NCI-H2196 (cell line): ENCODE data around the gene C20orf204.
"Not testable (repeated sequence)": the region's sequence is repeated elsewhere in the genome, so short reads cannot be mapped to it uniquely, and the experiment has no call there.

Source experiments
- DNase-seq: peaks from one replicate; lab custom pipeline; 2025; ENCODE audit not compliant: unreplicated experiment; lab: John Stamatoyannopoulos, UW

The C20orf204 gene, protein sequence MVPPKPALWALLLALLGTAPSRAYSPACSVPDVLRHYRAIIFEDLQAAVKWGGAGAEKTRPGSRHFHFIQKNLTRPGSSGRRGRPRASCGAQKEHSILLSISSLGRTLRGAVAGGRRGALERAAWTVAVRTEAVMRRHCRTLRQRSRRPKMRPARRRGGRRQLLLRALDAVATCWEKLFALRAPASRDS

GRCh38 chr20:64035933-64036345, at the start of gene C20orf204:
TSS of gene C20orf204 (plus strand) at chr20:64036182. CDS start at chr20:64036324, 142 bp downstream.
- no peak for DNase-seq

DNA sequence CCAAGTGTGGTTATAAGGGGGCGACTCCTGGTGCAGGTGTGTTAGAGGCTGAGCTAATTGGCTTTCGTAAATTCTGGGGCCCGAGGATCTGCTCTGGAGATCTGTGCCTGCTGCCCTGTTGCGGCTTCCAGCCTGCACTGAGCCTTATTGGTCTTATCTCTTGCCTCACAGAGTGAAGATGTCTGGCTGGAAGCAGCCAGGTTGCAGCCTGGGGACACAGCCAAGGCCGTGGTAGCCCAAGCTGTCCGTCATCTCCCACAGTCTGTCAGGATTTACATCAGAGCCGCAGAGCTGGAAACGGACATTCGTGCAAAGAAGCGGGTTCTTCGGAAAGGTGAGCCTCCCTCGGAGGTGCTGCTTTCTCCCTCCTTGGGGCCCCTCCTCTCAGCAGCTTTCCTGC, 35.1 kb upstream of the C20orf204 start:
- no peak for DNase-seq

DNA sequence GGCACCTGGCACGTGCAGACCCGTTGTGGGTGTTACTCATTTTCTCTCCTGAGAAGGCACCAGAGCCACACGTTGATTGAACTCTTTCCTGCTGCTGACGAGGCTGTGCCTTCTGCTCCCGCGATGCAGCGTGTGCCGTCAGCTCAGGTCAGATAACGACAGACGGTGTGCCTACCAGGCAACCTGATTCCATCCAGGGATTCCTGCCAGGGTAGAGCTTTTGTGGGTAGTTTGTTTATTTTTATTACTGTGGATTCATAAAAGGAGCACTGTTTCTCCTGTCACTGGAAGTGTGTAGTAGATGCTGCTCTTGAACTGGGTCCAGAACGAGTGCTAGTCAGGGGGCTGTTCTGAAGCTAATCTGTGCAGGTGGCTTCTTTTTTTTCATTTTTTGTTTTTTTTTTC, 34.4 kb upstream of the C20orf204 start:
- DNase-seq: peak; percentile 92

- DNase-seq: no peak
Measured at GRCh38 chr20:64003960-64004725, 31.8 kb upstream of the C20orf204 start.

DNA sequence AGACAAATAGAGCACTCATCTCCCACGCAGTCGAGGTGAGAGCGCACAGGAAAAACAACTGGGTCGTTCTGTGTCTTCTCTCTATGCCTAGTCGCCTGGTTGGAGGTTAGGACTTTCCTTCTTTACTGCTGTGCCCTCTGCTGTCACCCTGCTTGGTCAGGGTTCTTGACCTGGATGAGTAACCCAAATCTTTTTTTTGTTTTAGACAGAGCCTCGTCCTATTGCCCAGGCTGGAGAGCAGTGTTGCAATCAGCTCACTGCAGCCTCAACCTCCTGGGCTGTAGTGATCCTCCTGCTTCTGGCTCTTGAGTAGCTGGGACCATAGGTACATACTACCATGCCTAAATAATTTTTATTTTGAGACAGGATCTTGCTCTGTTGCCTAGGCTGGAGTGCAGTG, 30.6 kb upstream of the C20orf204 start:
- DNase-seq: no peak

DNA sequence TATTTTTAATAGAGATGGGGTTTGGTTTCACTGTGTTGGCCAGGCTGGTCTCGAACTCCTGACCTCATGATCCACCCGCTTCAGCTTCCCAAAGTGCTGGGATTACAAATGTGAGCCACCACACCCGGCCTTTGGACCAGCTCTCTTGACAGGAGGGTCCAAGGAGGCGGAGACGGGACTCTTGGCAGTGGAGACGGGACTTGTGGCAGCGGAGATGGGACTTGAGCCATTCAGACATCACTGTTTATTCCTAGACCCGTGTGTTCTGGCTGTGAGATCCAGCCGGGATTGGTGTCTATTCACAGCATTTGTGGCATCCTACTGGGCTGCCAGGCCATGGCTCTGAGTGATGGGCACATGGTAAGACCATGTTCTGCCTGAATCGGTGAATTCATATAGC, 29.5 kb upstream of the C20orf204 start:
- no peak for DNase-seq

GRCh38 chr20:64006902-64007301, 29.1 kb upstream of the C20orf204 start:
- DNase-seq: peak; percentile 17

GRCh38 chr20:64009811-64010387, 26.1 kb upstream of the C20orf204 start:
- no peak for DNase-seq

DNA sequence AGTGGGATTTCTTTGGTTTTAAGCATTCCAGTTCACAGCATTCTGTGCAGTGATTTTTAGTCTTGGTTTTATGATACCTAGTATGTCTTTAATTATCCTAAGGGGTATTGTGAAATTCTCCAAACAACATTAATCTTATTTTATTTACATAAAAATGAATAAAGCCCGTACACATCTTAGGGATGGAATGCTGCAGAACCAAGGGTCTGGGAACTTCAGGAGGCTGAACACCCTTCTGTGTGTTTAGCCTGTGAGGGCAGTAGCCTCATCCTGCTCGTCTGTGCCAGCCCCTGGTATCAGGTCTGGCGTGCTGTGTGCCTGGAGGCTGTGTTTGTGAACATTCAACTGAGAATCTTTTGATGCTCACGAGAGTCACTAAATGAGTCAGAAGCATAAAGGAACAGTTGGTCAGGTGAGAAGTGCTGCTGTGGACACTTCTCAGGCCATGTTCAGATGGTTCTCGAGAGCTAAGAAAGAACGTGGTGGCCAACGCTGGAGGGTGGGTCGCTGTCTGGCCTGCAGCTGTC, 25.2 kb upstream of the C20orf204 start:
- DNase-seq: no peak

GRCh38 chr20:64011366-64011779, 24.6 kb upstream of the C20orf204 start:
- no peak for DNase-seq

DNA sequence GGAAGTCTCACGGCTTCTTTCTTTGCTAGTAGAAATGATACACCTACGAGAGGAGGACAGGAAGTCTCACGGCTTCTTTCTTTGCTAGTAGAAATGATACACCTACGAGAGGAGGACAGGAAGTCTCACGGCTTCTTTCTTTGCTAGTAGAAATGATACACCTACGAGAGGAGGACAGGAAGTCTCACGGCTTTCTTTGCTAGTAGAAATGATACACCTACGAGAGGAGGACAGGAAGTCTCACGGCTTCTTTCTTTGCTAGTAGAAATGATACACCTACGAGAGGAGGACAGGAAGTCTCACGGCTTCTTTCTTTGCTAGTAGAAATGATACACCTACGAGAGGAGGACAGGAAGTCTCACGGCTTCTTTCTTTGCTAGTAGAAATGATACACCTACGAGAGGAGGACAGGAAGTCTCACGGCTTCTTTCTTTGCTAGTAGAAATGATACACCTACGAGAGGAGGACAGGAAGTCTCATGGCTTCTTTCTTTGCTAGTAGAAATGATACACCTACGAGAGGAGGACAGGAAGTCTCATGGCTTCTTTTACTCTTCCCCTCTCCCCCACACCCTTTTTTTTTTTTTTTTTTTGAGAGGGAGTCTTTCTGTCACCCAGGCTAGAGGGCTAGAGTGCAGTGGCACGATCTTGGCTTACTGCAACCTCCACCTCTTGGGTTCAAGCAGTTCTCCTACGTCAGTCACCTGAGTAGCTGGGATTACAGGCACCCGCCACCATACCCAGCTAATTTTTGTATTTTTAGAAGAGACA, 23.4 kb upstream of the C20orf204 start:
- not testable (repeated sequence) for DNase-seq

DNA sequence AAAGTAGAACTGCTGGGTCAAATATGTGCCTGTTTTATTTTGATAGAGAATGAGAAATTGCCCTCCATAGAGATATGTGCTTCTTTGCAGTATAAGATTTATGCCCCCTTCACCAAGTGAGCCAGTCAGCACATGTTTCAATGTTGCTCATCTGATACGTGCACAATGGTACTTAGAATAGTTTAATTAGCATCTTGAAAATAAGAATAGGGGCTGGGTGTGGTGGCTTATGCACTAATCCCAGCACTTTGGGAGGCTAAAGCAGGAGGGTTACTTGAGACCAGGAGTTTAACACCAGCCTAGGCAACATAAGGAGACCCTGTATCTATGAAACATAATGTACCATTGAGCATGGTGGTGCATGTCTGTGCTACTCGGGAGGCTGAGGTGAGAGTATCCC, 20.3 kb upstream of the C20orf204 start:
- DNase-seq: no peak

DNA sequence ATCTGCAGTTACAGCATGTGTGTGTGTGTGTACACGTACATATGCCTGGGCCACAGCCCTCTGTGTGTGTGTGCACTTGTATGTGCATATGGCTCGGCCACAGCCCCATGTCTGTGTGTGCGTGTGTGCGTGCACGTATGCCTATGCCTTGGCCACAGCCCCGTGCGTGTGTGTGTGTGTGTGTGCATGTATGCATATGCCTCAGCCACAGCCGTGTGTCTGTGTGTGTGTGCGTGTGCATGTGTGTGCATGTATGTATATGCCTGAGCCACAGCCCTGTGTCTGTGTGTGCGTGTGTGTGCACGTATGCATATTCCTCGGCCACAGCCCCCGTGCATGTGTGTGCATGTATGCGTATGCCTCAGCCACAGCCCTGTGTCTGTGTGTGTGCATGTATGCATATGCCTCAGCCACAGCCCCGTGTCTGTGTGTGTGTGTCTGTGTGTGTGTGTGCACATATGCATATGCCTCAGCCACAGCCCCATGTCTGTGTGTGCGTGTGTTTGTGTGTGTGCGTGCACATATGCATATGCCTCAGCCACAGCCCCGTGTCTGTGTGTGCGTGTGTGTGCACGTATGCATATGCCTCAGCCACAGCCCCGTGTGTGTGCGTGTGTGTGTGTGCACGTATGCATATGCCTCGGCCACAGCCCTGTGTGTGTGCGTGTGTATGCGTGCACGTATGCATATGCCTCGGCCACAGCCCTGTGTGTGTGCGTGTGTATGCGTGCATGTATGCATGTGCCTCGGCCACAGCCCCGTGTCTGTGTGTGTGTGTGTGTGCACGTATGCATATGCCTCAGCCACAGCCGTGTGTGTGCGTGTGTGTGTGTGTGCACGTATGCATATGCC, 14.6 kb upstream of the C20orf204 start:
- no peak for DNase-seq

DNA sequence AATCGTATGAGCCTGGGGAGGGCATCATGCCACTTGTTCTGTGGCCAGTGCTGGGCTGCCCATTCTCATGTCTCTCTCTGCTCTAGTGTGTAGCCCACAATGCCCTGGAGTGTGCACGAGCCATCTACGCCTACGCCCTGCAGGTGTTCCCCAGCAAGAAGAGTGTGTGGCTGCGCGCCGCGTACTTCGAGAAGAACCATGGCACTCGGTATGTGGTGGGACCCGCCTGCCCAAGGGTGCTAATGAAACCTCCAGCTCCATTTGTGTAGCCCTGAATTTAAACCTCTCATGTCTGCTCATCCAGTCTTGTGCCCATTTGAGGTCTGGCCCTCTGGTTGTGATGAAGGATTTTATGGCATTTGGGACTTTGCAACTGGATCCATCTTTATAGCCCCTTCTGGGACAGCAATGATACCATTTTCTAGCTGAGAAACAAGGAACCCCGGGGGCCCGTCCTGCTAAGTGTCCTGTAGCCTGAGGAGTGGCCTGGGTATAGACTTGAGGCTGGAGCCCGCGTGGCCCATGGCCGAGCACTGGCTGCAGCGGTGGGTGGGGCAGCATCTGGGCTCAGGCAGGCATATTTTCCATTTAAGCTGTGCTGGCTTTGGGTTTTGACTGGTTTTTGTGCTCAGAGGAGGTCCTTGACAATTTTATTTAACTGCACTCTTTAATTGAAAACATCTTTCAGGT, 13.2 kb upstream of the C20orf204 start:
- DNase-seq: no peak

- no peak for DNase-seq
Measured at GRCh38 chr20:64023361-64024140, 12.4 kb upstream of the C20orf204 start.

DNA sequence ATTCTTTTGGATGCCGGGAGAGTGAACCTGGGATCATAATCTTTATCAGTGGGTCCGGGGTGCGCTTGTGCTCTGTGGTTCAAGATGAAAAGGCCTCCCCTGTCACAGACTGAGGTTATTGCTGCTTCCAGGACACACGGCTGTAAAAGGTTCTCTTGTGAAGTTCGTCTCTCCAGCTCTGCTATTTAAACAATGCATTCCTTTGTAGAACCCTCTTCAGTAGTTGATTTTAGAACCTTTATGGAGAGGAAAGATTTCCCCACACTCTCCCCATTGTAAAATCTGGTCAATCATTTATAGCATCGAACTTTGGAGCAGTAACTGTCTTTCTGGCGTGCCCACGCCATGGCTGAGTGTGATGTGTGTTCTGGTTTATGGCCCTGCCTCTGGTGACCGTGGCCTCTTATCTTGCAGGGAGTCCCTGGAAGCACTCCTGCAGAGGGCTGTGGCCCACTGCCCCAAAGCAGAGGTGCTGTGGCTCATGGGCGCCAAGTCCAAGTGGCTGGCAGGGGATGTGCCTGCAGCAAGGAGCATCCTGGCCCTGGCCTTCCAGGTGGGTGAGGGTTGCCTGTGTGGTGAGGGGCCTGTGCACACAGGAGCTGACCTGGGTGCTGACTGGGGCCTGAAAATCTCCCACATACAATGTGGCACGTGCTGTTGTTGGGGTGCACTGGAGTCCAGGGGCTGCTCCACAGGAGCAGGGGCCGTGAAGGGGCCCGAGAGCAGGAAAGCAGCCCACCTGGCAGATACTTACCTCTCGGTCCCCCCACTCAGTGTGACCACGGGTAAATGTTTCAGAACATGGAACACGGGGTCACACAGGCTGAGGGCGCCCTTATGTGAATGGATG, 11.6 kb upstream of the C20orf204 start:
- no peak for DNase-seq

DNA sequence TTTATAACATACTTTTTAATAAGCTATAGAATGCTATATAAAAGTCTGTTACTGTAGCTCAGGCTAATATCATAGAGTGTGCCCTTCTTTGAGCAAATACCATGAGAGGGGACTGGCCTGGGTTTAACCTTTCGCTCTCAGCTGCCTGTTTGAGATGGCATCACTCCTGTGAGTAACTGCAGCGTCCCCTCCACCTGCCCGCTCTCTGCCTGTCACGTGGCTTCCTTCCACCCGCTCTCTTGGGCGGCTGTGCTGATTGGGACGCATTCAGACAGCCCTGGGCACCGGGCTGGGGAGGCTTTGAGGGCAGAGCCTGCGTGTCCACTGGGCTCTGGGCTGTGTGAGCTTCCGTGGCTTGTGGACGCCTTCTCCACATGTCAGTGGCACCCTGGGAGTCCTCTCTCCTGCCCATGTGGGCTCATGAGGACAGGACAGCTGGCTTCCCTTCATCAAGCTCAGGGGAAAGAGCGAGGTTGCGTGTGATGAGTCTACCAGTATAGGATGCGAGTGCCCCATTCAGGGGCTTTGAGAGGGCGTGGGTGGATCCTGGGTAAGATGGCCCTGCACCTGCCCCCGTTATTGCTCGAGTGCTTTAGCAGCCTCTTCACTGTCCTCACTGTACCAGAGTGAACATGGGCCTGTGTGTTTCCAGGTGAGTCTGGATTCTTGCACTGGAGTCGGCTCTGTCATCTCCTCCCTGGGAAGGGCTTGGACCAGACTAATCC, 10.7 kb upstream of the C20orf204 start:
- DNase-seq: no peak
